CD8-positive, alpha-beta memory T cell (primary cell): Measurements from ENCODE around the gene PRKAR1B. TPM values are rescaled to one million over a fixed set of nuclear protein-coding genes. Genes with fewer than 3 reads are reported as not detected.

ENCODE experiments used
- polyA plus RNA-seq: library from polyadenylated mRNA; unstranded; fragments of 300-500 nt; fragmentation: Illumina TruSeq; gene quantifications from one replicate; pipeline ENCODE4 v1.2.3, GENCODE V29; 2021
- total RNA-seq, 2 experiments: library from RNA; stranded (reverse); gene quantifications; one replicate each; pipeline ENCODE4 v1.2.3, GENCODE V29; 2021

Gene PRKAR1B
- total and polyA plus RNA-seq, 3 experiments from 2014 or later: 8.1 to 32.4 (median 28.3) TPM

Other genes starting within 250 kb of the PRKAR1B start
- 10 to 100 TPM; 11.6 to 11.9 TPM for gene PDGFA, start 207.4 kb downstream of the PRKAR1B start, total RNA-seq
- 0.68 TPM for gene PDGFA, start 207.4 kb downstream of the PRKAR1B start, polyA plus RNA-seq
- 10 to 100 TPM; 47.3 to 48.0 TPM for gene DNAAF5, start 582 bp downstream of the PRKAR1B start, total RNA-seq
- gene DNAAF5, start 582 bp downstream of the PRKAR1B start, polyA plus RNA-seq: 4.4 TPM
- 10 to 100 TPM; 59.8 to 65.8 TPM for gene SUN1, start 105.2 kb upstream of the PRKAR1B start, total RNA-seq
- 29.8 TPM for gene SUN1, start 105.2 kb upstream of the PRKAR1B start, polyA plus RNA-seq
- 10 to 100 TPM; 39.9 to 44.9 TPM for gene GET4, start 149.3 kb upstream of the PRKAR1B start, total RNA-seq
- gene GET4, start 149.3 kb upstream of the PRKAR1B start, polyA plus RNA-seq: 33.6 TPM
- gene ADAP1, start 227.4 kb upstream of the PRKAR1B start, total RNA-seq: 10 to 100 TPM; 67.7 to 77.3 TPM
- gene ADAP1, start 227.4 kb upstream of the PRKAR1B start, polyA plus RNA-seq: 37.7 TPM
- 10 to 100 TPM; 18.9 to 21.3 TPM for gene COX19, start 248.3 kb upstream of the PRKAR1B start, total RNA-seq
- 25.9 TPM for gene COX19, start 248.3 kb upstream of the PRKAR1B start, polyA plus RNA-seq